ENCODE measurements around the gene KRTAP5-10. TPM values are rescaled to one million over a fixed set of nuclear protein-coding genes. Genes with fewer than 3 reads are reported as not detected.
A peak's percentile ranks its signal among the peaks of the same experiment; 100 is the strongest.

KRTAP5-10 gene
- total and polyA plus RNA-seq, 2 of the 8 experiments (the other 6 are each of a cell fraction or from before 2014, with no cell fraction given): 0.12 TPM; not detected in 1

DNA sequence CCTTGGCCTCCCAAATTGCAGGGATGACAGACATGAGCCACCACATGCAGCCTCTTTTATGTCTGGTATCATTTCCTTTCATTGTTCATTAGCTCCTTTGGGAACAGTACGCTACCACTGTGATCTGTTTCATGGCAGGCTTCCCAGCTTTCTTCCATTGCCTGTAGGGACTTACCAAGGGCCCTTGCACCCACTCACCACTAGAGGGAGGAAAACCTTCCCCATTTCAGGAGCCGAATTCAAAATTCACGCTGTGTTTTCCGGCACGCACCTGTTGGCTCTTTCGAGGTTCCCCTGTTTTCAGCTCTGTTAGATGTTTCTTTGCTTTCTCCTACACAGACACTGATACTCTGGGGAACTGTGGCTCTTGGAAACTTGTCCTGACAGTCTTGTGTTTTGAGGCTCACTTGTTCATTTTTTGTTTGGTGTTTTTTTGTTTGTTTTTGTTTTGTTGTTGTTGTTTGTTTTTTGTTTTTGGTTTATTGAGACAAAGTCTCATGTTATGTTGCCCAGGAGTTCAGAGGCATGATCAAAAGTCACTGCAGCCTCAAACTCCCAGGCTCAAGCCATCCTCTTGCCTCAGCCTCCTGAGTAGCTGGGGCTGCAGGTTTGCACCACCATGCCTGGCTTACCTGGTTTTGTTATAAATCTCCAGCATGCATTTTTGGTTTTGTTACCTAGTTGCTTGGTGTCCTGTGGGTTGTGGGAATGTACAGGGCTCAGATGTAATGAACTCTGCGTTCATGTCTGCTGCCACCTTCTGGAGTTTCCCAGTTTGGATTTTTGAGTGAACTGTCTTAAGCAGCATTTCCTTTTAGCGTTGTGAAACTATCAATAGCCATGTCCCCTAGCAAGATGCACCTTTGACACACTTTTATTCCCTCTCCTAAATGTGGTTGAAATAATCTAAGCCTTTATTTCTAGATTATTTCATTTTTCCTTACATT is 15.0 kb downstream of the KRTAP5-10 start (continued):
- TF ChIP-seq, protein P1, sequence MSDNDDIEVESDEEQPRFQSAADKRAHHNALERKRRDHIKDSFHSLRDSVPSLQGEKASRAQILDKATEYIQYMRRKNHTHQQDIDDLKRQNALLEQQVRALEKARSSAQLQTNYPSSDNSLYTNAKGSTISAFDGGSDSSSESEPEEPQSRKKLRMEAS (IDR thresholded peaks at IDR 0.05): peak; percentile 81
- TF ChIP-seq TAF1 (IDR thresholded peaks at IDR 0.05; ENCODE audit: low read depth, low read length): no peak
